ENCODE results near the gene ACSL5.
"Not testable (repeated sequence)": the region's sequence is repeated elsewhere in the genome, so short reads cannot be mapped to it uniquely, and the experiment has no call there.

The ACSL5 gene

GRCh38 chr10:112424651-112425050 lies 50.7 kb downstream of the ACSL5 start:
- no peak for DNase-seq

- DNase-seq = no peak
Observed at GRCh38 chr10:112426111-112426510, 52.2 kb downstream of the ACSL5 start.

GRCh38 chr10:112429147-112429546 lies 55.2 kb downstream of the ACSL5 start:
- no peak for DNase-seq

- DNase-seq = no peak
Observed at GRCh38 chr10:112429654-112430230, 55.8 kb downstream of the ACSL5 start.

- DNase-seq = no peak
Observed at GRCh38 chr10:112433136-112433535, 59.2 kb downstream of the ACSL5 start.

- DNase-seq = peak; percentile 22
Observed at GRCh38 chr10:112434988-112435619, 61.2 kb downstream of the ACSL5 start.

GRCh38 chr10:112438356-112438755 lies 64.4 kb downstream of the ACSL5 start:
- DNase-seq = no peak

- DNase-seq = no peak
Observed at GRCh38 chr10:112441520-112441919, 67.6 kb downstream of the ACSL5 start.

GRCh38 chr10:112442063-112442462 lies 68.1 kb downstream of the ACSL5 start:
- no peak for DNase-seq

GRCh38 chr10:112446055-112446854 lies 72.3 kb downstream of the ACSL5 start:
- DNase-seq = peak; percentile 15

GRCh38 chr10:112446855-112447619 lies 73.1 kb downstream of the ACSL5 start, which contains the start of the genes VTI1A and ZDHHC6:
TSS of gene VTI1A (plus strand) at chr10:112447215. CDS start at chr10:112447374, 159 bp downstream.
TSS of gene ZDHHC6 (minus strand) at chr10:112446914. CDS start at chr10:112445436, 1,478 bp downstream.
- peak; percentile 85 for DNase-seq

- DNase-seq = no peak
Observed at GRCh38 chr10:112447620-112447928, 73.7 kb downstream of the ACSL5 start.

- DNase-seq = no peak
Observed at GRCh38 chr10:112448888-112449287, 75.0 kb downstream of the ACSL5 start.

GRCh38 chr10:112454910-112455779 lies 81.2 kb downstream of the ACSL5 start:
- DNase-seq = no peak

GRCh38 chr10:112456533-112456932 lies 82.6 kb downstream of the ACSL5 start:
- DNase-seq = no peak

- DNase-seq = no peak
Observed at GRCh38 chr10:112460366-112460765, 86.5 kb downstream of the ACSL5 start.

- peak; percentile 85 for DNase-seq
Observed at GRCh38 chr10:112461029-112461887, 87.3 kb downstream of the ACSL5 start.

- not testable (repeated sequence) for DNase-seq
Observed at GRCh38 chr10:112464074-112464473, 90.2 kb downstream of the ACSL5 start.

GRCh38 chr10:112465299-112465883 lies 91.5 kb downstream of the ACSL5 start:
- DNase-seq = no peak

GRCh38 chr10:112466802-112467201 lies 92.9 kb downstream of the ACSL5 start:
- no peak for DNase-seq
